ENCODE measurements around the gene CSNK1E. TPM values are rescaled to one million over a fixed set of nuclear protein-coding genes. Genes with fewer than 3 reads are reported as not detected.

Gene CSNK1E
- total RNA-seq, 2 experiments from 2014 or later = 123 TPM

DNA sequence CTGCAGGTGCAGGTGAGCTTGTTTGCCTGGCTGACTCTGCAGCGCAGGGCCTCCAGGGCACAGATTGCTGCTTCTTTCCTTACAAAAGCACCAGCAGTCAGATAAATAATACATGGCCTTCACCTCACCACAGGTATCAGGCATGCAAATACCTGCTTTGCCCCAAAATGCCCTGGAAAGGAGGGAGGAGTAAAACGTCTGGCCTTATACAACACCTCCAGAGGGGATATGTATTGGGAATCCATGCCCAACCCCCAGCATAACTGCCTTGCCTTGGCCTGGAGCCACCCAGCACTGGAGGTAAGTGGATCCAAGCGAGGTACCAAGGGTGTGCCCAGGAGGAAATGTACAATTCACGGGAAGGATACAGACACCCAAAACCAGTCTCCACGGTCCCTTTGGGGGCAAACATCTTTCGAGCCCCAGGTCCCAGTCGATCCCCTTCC, 45.3 kb downstream of the CSNK1E start:
- TF ChIP-seq, protein P1, sequence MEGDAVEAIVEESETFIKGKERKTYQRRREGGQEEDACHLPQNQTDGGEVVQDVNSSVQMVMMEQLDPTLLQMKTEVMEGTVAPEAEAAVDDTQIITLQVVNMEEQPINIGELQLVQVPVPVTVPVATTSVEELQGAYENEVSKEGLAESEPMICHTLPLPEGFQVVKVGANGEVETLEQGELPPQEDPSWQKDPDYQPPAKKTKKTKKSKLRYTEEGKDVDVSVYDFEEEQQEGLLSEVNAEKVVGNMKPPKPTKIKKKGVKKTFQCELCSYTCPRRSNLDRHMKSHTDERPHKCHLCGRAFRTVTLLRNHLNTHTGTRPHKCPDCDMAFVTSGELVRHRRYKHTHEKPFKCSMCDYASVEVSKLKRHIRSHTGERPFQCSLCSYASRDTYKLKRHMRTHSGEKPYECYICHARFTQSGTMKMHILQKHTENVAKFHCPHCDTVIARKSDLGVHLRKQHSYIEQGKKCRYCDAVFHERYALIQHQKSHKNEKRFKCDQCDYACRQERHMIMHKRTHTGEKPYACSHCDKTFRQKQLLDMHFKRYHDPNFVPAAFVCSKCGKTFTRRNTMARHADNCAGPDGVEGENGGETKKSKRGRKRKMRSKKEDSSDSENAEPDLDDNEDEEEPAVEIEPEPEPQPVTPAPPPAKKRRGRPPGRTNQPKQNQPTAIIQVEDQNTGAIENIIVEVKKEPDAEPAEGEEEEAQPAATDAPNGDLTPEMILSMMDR (IDR thresholded peaks at IDR 0.05) = no peak
- peak; percentile 4 for ATAC-seq
- ChIA-PET POLR2A (interaction anchor here (1.0 to 1.8 kb wide), 4 partner anchors 9 to 91 kb away, joined by 3 to 5 read pairs (median 4); no protein-coding TSS in a partner anchor), CTCF (interaction anchor here (1.4 kb wide), 1 partner anchor 10 kb away, joined by 6 read pairs; no protein-coding TSS in a partner anchor)
- intact Hi-C loops (cut with micrococcal nuclease) = no loop called here
- Mint-ChIP-seq H3K4me3 (peak overlapping the region; percentile 80), H3K9me3 (no peaks in the 10 kb centered on the region), H3K4me1 (ENCODE audit: low read depth) (peaks cover 42% of the 10 kb centered on the region), H3K27ac (peak overlapping the region; percentile 60), H3K36me3 (ENCODE audit: low read depth) (no peaks in the 10 kb centered on the region), H3K27me3 (no peaks in the 10 kb centered on the region)
- DNase-seq = no peak

DNA sequence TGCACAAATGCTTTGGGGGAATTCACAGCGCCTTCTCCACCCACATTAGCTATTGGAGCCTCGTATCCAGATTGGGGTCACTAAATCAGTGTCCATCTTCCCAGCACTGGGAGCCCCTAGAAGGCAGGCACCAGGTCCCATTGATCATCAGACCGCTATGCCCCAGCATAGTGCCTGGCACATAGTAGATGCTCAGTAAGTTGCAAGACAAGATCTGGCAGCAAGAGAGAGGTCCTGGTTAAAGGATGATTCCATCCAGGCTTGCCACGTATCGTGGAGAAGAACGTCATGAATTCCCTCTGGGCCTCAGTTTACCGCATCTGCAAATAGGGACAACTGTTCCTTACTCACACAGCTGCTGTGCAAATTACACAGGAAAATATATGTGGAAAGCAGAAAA, 46.1 kb downstream of the CSNK1E start:
- TF ChIP-seq, protein P1 (IDR thresholded peaks at IDR 0.05) = no peak
- H3K9me3 Mint-ChIP-seq = no peaks in the 10 kb centered on the region
- intact Hi-C loops (cut with micrococcal nuclease) = no loop called here
- ATAC-seq (no peak), DNase-seq (no peak)
- H3K36me3 Mint-ChIP-seq (ENCODE audit: low read depth) = no peaks in the 10 kb centered on the region
- no peak overlapping the region for H3K27ac Mint-ChIP-seq
- no peaks in the 10 kb centered on the region for H3K27me3 Mint-ChIP-seq
- ChIA-PET POLR2A (interaction anchor here (1.0 to 1.2 kb wide), 2 partner anchors 10 to 27 kb away, joined by 3 read pairs; no protein-coding TSS in a partner anchor), CTCF (interaction anchor here (1.4 to 3.1 kb wide), 3 partner anchors 9 to 219 kb away, joined by 6 to 10 read pairs (median 6); no protein-coding TSS in a partner anchor)
- peaks cover 48% of the 10 kb centered on the region for H3K4me1 Mint-ChIP-seq (ENCODE audit: low read depth)
- no peak overlapping the region for H3K4me3 Mint-ChIP-seq

GRCh38 chr22:38270091-38270992, 46.9 kb downstream of the CSNK1E start:
- Mint-ChIP-seq H3K36me3 (ENCODE audit: low read depth) (no peaks in the 10 kb centered on the region), H3K27me3 (no peaks in the 10 kb centered on the region), H3K27ac (no peak overlapping the region), H3K4me1 (ENCODE audit: low read depth) (peaks cover 49% of the 10 kb centered on the region), H3K4me3 (no peak overlapping the region), H3K9me3 (no peaks in the 10 kb centered on the region)
- intact Hi-C loops (cut with micrococcal nuclease) = no loop called here
- POLR2A ChIA-PET = interaction anchor here (1.2 to 1.6 kb wide), 3 partner anchors 9 to 69 kb away, joined by 3 to 4 read pairs (median 3); no protein-coding TSS in a partner anchor
- no peak for DNase-seq
- CTCF ChIA-PET = interaction anchor here (1.4 to 3.1 kb wide), 3 partner anchors 9 to 218 kb away, joined by 6 to 10 read pairs (median 6); no protein-coding TSS in a partner anchor
- no peak for ATAC-seq
- TF ChIP-seq, protein P1 (IDR thresholded peaks at IDR 0.05) = no peak

DNA sequence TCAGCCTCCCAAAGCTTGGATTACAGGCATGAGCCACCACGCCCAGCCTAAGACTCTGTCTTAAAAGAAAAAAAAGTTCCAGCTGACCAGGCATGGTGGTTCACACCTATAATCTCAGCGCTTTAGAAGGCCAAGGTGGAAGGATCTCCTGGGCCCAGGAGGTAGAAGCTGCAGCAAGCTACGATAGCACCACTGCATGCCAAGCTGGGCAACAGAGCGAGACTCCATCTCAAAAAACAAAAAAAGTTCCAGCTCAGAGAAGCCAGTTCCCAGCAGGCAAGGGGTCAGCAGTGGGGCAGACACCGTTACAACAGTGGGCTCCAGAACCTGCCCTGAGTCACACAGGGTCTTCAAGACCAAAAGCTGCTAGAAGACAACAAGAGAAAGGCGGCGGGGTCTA, 47.8 kb downstream of the CSNK1E start:
- TF ChIP-seq, protein P1 (IDR thresholded peaks at IDR 0.05) = no peak
- CTCF ChIA-PET = interaction anchor here (3.1 kb wide), 1 partner anchor 217 kb away, joined by 10 read pairs; no protein-coding TSS in a partner anchor
- no peaks in the 10 kb centered on the region for H3K9me3 Mint-ChIP-seq
- DNase-seq (no peak), ATAC-seq (no peak)
- no peak overlapping the region for H3K4me3 Mint-ChIP-seq
- H3K36me3 Mint-ChIP-seq (ENCODE audit: low read depth) = no peaks in the 10 kb centered on the region
- intact Hi-C loops (cut with micrococcal nuclease) = no loop called here
- POLR2A ChIA-PET = interaction anchor here (1.2 to 1.6 kb wide), 3 partner anchors 8 to 69 kb away, joined by 3 to 4 read pairs (median 3); no protein-coding TSS in a partner anchor
- no peak overlapping the region for H3K27ac Mint-ChIP-seq
- H3K27me3 Mint-ChIP-seq = no peaks in the 10 kb centered on the region
- peaks cover 49% of the 10 kb centered on the region for H3K4me1 Mint-ChIP-seq (ENCODE audit: low read depth)
